HL-60 (cell line): Measurements from ENCODE around the gene EGFR.

Experiments
- CTCF ChIP-seq: IDR thresholded peaks from one replicate; pipeline ENCODE4 v1.5.1; 2011; ENCODE audit warnings: low read length, control low read depth, inconsistent platforms; ENCODE audit not compliant: insufficient read depth
- GABPA ChIP-seq: IDR thresholded peaks from 2 replicates; pipeline ENCODE4 v1.6.1; 2012; ENCODE audit warnings: low read depth
- POLR2AphosphoS5 ChIP-seq: IDR thresholded peaks from 2 replicates; pipeline ENCODE4 v1.6.1; 2012; ENCODE audit warnings: low read depth
- REST ChIP-seq: IDR thresholded peaks from 2 replicates; pipeline ENCODE4 v1.6.1; 2012; ENCODE audit warnings: low read depth; ENCODE audit not compliant: insufficient replicate concordance
- SPI1 ChIP-seq: IDR thresholded peaks from 2 replicates; pipeline ENCODE4 v1.6.1; 2012; ENCODE audit warnings: low read depth, mild to moderate bottlenecking, borderline replicate concordance

- TF ChIP-seq CTCF (no peak), REST (no peak), POLR2AphosphoS5 (no peak), GABPA (no peak), SPI1 (no peak)
These were observed 112.5 kb downstream of the EGFR start for GRCh38 chr7:55131142-55131929.
